Measurements from ENCODE around the gene BTG2.

Gene BTG2

GRCh38 chr1:203320591-203321272, 15.4 kb downstream of the BTG2 start:
- DNase-seq = peak; percentile 60

GRCh38 chr1:203321273-203322052, 16.1 kb downstream of the BTG2 start:
- DNase-seq = no peak

- DNase-seq = no peak
Measured at GRCh38 chr1:203322500-203323179, 17.3 kb downstream of the BTG2 start.

- DNase-seq = no peak
Measured at GRCh38 chr1:203323587-203323986, 18.3 kb downstream of the BTG2 start.

- DNase-seq = no peak
Measured at GRCh38 chr1:203324105-203325025, 19.0 kb downstream of the BTG2 start.

GRCh38 chr1:203325026-203325417, 19.7 kb downstream of the BTG2 start:
- no peak for DNase-seq

GRCh38 chr1:203325418-203326091, 20.2 kb downstream of the BTG2 start:
- DNase-seq = no peak

- DNase-seq = peak; percentile 92
Measured at GRCh38 chr1:203326830-203327683, 21.7 kb downstream of the BTG2 start.

GRCh38 chr1:203327684-203328457, 22.6 kb downstream of the BTG2 start:
- DNase-seq = peak; percentile 77

- DNase-seq = no peak
Measured at GRCh38 chr1:203328714-203329122, 23.4 kb downstream of the BTG2 start.

- no peak for DNase-seq
Measured at GRCh38 chr1:203331224-203331623, 25.9 kb downstream of the BTG2 start.

- DNase-seq = no peak
Measured at GRCh38 chr1:203335503-203335902, 30.2 kb downstream of the BTG2 start.

- DNase-seq = no peak
Measured at GRCh38 chr1:203336097-203336496, 30.8 kb downstream of the BTG2 start.

- DNase-seq = peak; percentile 61
Measured at GRCh38 chr1:203338335-203339036, 33.2 kb downstream of the BTG2 start.

GRCh38 chr1:203340112-203340790, 34.9 kb downstream of the BTG2 start:
- peak; percentile 79 for DNase-seq

- peak; percentile 48 for DNase-seq
Measured at GRCh38 chr1:203342192-203342940, 37.0 kb downstream of the BTG2 start.

GRCh38 chr1:203343956-203344754, 38.8 kb downstream of the BTG2 start:
- DNase-seq = no peak
